Measurements from ENCODE around the gene ESR1.

- TF ChIP-seq ARID3A (IDR thresholded peaks at IDR 0.05; ENCODE audit: borderline replicate concordance, low read depth, low read length) (no peak), EP300 (IDR thresholded peaks at IDR 0.05; ENCODE audit: low read length) (no peak), PTTG1 (tag; IDR thresholded peaks at IDR 0.05; ENCODE audit: low read depth) (no peak), ZNF239 (CRISPR knock-in tag; IDR thresholded peaks at IDR 0.05) (no peak), MAZ (CRISPR knock-in tag; conservative IDR thresholded peaks at IDR 0.05 in 1 of 2, IDR thresholded peaks at IDR 0.05 in 1 of 2) (no peak), KDM1A (IDR thresholded peaks at IDR 0.05) (no peak), MLLT1 (IDR thresholded peaks at IDR 0.05) (no peak)
These were observed 108.6 kb downstream of the ESR1 start for GRCh38 chr6:151916075-151916474.
